Activated T-cell treated with anti-CD3 and anti-CD28 coated beads for 48 hours (primary cell): Measurements from ENCODE around the gene ZNF646.
A peak's percentile ranks its signal among the peaks of the same experiment; 100 is the strongest.

Source experiments
- DNase-seq: peaks from one replicate; pipeline ENCODE4 v3.0.0-alpha.2; 2020; ENCODE audit warnings: low read depth

ZNF646 gene

GRCh38 chr16:31064882-31065461, 9.2 kb upstream of the ZNF646 start:
- DNase-seq, result no peak

GRCh38 chr16:31067342-31067741, 6.9 kb upstream of the ZNF646 start:
- no peak for DNase-seq

GRCh38 chr16:31071861-31072260, 2.4 kb upstream of the ZNF646 start:
- no peak for DNase-seq

GRCh38 chr16:31072540-31073141, 1.6 kb upstream of the ZNF646 start:
- no peak for DNase-seq

GRCh38 chr16:31073142-31073969, 866 bp upstream of the ZNF646 start:
- DNase-seq, result peak; percentile 86

- no peak for DNase-seq
Measured at GRCh38 chr16:31074814-31075183, 577 bp downstream of the ZNF646 start.

- no peak for DNase-seq
Measured at GRCh38 chr16:31076319-31076718, 2.1 kb downstream of the ZNF646 start.

GRCh38 chr16:31077024-31077423, 2.8 kb downstream of the ZNF646 start:
- no peak for DNase-seq

- DNase-seq, result no peak
Measured at GRCh38 chr16:31077592-31078396, 3.6 kb downstream of the ZNF646 start.

GRCh38 chr16:31078597-31079341, 4.5 kb downstream of the ZNF646 start:
- no peak for DNase-seq

GRCh38 chr16:31079342-31079944, 5.2 kb downstream of the ZNF646 start:
- no peak for DNase-seq

- no peak for DNase-seq
Measured at GRCh38 chr16:31080035-31080629, 5.9 kb downstream of the ZNF646 start.

- DNase-seq, result no peak
Measured at GRCh38 chr16:31080756-31081419, 6.7 kb downstream of the ZNF646 start.

GRCh38 chr16:31081428-31082351, 7.5 kb downstream of the ZNF646 start:
- DNase-seq, result no peak

- no peak for DNase-seq
Measured at GRCh38 chr16:31082368-31083045, 8.3 kb downstream of the ZNF646 start.

- no peak for DNase-seq
Measured at GRCh38 chr16:31083081-31083480, 8.9 kb downstream of the ZNF646 start.

- DNase-seq, result no peak
Measured at GRCh38 chr16:31083556-31083955, 9.3 kb downstream of the ZNF646 start.

- DNase-seq, result no peak
Measured at GRCh38 chr16:31083981-31084380, 9.8 kb downstream of the ZNF646 start.
